ENCODE measurements around the gene BCAS4. TPM values are rescaled to one million over a fixed set of nuclear protein-coding genes. Genes with fewer than 3 reads are reported as not detected.
A peak's percentile ranks its signal among the peaks of the same experiment; 100 is the strongest.
"Not testable (repeated sequence)": the region's sequence is repeated elsewhere in the genome, so short reads cannot be mapped to it uniquely, and the experiment has no call there.

Gene BCAS4
- polyA plus RNA-seq, 5 donors = 7.0 to 8.5 (median 8.0) TPM

DNA sequence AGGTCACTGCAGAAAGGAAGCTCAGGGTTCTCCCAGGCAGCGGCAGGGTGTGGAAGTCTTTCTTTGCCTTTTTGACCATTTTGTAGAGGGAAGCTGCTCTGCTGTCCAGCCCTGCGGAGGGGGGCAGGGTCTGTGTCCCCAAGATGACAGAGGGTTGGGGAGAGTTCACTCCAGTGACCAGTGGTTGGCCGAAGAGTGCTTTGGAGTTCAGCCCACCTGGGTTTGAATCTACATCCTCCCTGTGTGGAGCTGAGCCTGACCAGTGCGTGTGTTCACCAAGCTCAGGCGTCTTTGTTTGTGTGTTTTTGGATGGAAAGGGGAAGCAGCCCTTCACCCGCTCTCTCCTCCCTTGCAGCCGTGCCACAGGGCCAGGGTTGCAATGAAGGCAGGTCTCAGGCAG lies 25.9 kb upstream of the BCAS4 start:
- DNase-seq = not testable (repeated sequence)

DNA sequence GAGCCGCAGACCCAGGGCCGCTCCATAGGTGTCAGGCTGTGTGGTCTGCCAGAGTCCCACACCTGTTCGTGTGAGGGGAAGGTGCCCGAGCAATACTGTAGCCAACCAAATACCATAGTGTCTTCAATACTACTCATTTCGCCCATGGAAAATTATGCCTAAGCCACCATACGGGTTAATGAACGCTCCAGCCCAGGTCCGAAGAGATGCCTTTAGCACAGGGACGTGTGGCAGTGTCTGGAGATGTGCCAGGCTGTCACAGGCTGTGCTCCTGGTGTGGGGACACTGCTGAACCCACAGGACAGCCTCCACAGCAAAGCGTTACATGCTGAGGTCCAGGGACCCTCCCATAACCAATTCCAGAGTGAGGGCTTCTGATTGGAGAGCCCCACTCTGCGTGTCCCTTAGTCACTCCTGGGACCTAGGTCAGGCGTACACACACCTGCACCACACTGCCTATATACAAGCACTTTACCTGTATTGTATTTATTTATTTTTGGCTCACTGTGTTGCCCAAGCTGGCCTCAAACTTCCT lies 25.2 kb upstream of the BCAS4 start:
- DNase-seq = not testable (repeated sequence)

DNA sequence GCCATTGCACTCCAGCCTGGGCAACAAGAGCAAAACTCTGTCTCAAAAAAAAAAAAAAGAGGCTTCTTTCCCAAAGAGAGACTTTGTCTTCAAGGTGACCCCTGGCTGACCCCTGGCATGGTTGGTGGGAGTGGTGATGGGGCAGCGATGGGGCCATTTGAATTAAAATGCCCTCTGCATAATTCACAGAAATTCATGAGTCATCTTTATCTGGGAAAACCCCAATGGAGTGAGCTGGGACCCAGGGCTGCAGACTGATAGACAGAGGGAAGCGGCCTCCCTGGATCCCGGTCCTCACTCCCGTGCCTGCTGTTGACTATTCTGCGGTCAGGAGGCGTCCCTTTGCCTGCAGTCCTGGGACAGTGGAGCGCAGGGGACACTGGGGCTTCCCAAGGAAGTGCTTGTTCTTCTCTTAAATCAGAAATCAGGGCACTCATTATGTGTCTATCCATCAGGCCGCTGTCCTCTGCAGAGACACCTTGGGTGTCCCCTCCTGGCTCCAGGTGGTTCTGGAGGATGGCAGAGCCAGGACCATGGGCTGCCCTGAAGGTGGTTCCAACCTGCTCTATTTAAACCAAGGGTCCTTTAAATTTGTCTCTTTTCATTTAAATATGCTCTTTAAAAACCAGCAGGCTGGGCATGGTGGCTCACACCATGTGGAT lies 23.3 kb upstream of the BCAS4 start:
- DNase-seq = not testable (repeated sequence)

DNA sequence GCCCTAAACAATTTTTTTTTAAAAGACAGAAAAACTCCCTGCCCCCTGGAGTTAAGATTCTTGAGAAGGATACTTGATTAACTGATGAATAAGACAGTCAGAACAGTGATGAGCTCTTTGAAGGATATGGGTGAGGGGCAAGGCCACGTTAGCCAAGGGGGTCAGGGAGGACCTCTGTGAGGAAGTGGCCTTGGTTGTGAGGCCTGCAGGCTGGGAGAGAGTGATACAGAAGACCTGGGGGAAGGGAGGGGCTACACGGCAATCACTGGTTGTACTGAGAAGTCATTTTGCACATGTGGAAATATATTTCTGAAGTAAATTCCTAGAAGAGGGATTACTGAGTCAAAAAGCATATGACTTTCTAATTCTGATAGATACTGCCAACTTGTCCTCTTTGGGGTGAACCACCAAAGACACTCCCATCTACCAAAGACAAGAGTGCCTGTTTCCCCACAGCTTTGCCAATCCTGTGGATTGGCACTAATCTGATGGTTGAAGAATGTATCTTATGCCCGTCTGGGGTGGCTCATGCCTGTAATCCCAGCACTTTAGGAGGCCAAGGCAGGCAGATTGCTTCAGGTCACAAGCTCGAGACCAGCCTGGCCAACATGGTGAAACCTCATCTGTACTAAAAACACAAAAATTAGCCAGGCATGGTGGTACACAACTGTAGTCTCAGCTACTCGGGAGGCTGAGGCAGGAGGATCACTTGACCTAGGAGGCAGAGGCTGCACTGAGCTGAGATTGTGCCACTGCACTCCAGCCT lies 22.3 kb upstream of the BCAS4 start:
- no peak for DNase-seq

DNA sequence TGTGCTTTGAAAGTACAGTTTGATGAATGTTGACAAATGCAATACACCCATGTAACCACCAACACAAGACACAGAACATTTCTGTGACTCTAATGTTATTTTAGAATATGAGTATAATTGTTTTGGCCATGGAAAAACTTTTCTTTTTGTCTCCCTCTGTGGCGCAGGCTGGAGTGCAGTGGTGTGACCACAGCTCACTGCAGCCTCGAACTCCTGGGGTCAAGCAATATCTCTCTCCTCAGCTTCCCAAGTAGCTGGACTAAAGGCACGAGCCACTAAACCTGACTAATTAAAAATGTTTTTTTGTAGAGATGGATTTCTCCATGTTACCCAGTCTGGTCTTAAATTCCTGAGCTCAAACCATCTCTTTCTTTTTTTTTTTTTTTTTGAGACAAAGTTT lies 20.3 kb upstream of the BCAS4 start:
- no peak for DNase-seq

DNA sequence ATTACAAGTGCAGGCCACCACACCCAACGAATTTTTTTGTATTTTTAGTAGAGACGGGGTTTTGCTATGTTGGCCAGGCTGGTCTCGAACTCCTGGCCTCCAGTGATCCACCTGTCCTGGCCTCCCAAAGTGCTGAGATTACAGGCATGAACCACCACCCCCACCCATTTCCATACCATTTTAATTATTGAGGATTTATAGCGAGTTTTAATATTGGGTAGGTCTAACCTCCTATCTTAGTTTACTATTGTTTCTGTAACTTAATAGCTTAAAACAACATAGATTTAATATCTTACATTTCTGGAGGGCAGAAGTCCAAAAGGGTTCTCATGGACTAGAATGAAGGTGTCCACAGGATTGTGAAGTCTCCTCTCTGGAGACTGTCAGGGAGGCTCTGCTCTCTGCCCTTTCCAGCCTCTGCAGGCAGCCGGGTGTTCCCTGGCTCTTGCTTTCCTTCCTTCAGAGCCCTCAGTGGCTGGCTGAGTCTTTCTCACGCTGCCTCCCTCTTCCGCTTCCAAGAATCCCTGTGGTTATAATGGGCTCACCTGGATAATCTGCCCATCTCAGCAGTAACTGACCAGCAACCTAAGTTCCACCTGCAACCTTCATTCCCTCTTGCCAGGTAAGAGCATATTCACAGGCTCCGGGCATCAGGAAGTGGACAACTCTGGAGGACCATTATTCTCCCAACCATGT lies 18.6 kb upstream of the BCAS4 start:
- no peak for DNase-seq

DNA sequence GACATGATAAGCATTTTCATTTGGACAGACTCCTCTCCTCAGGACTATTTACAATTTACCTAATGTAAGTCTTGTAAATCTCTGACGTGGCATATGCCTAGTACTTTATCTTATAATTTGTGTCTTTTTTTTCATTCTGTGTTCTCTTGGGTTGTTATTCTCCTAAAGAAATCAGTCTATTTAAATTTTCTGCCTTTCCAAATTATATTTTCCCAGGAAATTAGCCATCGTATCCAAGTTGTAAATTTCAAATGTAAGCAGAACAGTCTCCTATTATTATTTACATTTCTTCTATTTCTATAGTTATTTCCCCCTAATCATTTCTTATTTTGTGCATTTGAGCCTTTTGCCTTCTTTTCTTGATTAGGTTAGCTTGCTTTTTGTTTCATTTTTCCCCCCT lies 17.5 kb upstream of the BCAS4 start:
- no peak for DNase-seq

DNA sequence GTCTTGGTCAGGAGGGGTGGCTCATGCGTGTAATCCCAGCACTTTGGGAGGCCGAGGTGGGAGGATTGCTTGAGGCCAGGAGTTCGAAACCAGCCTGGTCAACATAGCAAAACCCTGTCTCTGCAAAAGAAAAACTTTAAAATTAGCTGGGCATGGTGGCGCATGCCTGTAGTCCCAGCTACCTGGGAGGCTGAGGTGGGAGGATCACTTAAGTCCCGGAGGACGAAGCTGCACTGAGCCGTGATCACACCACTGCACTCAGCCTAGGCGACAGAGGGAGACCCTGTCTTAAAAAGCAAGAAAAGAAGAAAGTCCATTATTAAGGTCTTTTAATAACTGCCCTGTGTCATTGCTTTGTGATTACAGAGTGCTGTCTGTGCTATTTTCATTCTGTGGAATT lies 15.9 kb upstream of the BCAS4 start:
- not testable (repeated sequence) for DNase-seq

DNA sequence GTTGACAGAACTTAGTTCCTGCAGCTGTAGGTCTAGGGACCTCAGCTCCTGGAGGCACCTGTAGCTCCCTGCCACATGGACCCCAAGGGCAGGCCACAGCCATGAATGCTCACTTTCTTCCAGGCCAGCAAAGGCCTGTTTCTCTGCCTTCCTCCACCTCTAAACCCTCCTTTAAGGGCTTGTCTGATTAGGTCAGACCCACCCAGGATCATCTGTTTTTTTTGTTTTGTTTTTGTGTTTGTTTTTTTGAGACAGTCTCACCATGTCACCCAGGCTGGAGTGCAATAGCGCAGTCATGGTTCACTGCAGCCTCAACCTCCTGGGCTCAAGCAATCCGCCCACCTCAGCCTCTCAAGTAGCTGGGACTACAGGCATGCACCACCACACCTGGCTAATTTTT lies 11.5 kb upstream of the BCAS4 start:
- DNase-seq = no peak

DNA sequence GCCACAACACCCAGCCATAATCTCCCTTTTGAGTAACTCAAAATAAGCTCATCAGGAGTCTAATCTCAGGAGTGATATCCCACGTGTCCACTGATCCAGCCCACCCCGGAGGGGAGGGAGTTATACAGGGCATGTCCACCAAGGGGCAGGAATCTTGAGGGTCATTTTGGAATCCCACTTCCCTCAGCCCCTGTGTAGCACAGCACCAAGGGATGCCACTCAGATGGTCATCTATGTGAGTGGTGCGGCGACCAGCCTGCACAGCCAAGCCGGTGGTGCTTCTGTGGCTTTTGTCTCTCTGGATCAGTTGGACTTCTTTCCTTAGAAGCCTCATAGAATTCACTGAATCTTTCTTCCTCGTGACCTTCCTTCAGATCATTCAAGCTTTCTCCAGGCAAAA lies 11.0 kb upstream of the BCAS4 start:
- no peak for DNase-seq

DNA sequence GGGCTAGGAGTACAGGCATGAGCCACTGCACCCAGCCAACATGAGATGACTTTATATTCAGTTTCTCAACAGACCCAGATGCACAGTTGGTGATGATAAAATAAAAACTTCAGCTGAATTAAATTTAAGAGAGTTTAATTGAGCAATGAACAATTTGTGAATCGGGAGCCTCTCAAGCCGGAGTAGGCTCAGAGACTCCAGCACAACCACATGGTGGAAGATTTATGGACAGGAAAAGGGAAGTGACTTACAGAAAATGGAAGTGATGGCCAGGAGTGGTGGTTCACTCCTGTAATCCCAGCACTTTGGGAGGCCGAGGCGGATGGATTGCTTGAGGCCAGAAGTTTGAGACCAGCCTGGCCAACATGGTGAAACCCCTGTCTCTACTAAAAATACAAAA lies 10.4 kb upstream of the BCAS4 start:
- no peak for DNase-seq

DNA sequence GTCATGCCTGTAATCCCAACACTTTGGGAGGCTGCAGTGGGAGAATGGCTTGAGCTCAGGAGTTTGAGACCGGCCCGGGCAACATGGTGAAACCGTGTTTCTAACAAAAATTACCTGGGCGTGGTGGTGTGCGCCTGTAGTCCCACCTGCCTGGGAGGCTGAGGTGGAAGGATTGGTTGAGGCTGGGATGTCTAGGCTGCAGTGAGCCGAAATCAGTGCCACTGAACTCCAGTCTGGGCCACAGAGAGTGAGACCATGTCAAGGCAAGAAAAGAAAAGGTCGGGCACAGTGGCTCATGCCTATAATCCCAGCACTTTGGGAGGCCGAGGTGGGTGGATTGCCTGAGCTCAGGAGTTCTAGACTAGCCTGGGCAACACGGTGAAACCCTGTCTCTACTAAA lies 8.2 kb upstream of the BCAS4 start:
- DNase-seq = no peak

DNA sequence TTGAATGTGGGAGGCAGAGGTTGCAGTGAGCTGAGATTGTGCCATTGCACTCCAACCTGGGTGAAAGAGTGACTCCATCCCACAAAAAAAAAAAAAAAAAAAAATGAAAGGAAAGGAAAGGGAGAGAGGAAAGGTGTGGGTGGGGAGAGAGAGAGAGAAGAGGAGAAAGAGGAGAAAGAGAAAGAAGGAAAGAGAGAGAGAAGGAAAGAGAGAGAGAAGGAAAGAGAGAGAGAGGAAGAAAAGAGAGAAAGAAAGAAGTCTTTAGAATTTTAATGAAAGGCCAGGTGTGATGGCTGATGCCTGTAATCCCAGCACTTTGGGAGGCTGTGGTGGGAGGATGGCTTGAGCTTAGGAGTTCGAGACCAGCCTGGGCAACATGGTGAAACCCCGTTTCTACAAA lies 7.7 kb upstream of the BCAS4 start:
- DNase-seq = no peak

DNA sequence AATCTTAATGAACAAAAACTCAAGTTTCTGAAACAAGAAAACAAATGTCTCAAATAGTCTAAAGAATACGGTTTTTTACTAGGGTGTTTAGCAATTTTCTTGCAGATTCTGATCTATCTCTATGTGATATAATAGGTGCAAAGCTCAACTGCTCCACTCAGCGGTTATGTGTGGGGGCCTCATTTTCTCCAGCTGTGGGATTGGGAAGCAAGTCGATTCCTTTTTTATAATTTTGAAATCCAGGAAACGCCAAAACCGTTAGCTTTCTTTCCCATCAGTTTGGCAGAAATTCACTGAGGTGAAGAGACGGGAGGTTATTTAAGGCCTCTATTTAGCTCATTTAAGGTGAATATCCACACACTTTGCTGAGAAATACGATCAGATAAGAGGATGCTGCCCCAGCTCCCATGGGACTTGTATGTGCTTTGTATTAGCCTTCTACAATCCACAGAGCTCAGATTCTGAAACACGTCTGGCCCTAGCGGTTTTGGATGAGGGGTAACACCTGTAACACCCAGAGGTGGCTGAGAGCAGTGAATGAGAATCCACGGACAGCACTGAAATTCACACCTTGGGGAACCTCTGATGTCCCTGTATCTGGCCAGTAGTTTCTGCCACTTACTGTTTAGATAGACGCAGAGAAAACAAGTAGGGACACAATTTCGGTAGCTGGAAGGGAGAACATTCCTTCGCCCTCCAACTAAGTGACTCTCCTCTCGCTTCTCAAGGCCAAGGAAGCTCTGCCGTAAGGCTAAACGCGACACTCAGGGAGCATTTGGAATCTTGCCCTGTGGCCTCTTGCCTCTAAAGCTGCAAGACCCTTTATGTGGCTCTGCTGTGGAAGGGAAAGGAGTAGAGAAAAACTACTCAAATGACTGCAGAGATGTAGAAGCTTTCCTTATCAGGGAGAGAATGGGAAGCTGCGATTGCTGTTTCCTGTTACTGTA lies 6.5 kb upstream of the BCAS4 start:
- DNase-seq = peak in 1 of 2 donors; percentile 60

DNA sequence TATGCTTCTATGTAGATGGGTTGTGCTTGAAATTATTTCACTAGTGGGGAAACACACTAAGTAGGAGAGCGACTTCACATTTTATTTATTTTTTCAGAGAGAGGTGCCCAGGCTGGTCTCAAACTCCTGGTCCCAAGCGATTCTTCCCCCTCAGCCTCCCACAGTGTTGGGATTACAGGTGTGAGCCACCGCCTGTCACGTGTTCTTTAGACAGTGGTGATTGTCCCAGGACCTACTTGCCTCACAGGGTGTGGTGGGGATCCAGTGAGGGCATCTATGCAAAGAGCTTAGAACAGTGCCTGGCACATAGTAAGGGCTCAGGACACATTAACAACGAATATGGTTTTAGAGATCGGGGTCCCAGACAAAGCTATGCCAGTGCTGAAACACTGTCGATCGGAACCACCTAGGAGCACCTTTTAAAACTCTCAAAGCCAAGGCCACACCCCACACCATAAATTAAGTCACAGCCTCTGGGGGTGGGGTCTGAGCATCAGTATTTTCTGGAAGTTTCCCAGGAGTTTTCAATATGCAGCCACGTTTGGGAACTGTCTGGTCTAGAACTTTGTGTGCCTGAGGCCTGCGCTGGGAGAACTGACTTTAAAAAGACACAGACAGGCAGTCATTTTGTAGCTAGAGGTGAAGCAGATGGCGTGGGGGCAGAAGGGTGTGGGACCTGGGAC lies 4.8 kb upstream of the BCAS4 start:
- DNase-seq = no peak

DNA sequence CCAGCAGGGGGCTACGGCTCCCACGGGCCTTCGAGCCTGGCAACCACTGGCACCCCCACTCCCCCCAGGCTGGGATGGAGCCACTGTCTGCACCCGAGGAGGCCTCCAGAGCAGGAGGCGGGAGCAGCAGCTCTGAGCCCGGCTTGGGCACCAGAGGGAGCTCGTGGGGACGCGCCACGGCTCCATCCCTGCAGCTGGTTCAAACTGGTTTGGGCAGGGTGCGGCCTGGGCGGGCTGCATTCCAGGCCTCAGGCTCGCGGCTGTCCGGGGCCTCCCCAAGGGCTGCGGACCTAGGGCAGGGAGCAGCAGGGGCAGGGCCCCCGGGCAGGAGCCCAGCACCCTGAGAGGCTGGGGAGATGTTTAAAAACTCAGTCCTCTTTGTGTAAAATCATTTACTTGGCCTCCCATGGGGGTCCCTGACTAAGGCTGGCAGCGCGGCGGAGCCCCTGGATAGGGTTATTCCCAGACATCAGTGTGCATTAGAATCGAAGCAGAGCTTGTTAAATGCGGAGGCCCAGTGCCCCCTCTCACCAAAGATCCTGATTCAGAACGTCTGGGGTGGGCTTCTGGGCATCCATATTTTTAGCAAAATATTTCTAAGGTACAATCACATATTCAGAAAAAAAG lies 4.1 kb upstream of the BCAS4 start:
- DNase-seq = peak; percentile 91 to 92

DNA sequence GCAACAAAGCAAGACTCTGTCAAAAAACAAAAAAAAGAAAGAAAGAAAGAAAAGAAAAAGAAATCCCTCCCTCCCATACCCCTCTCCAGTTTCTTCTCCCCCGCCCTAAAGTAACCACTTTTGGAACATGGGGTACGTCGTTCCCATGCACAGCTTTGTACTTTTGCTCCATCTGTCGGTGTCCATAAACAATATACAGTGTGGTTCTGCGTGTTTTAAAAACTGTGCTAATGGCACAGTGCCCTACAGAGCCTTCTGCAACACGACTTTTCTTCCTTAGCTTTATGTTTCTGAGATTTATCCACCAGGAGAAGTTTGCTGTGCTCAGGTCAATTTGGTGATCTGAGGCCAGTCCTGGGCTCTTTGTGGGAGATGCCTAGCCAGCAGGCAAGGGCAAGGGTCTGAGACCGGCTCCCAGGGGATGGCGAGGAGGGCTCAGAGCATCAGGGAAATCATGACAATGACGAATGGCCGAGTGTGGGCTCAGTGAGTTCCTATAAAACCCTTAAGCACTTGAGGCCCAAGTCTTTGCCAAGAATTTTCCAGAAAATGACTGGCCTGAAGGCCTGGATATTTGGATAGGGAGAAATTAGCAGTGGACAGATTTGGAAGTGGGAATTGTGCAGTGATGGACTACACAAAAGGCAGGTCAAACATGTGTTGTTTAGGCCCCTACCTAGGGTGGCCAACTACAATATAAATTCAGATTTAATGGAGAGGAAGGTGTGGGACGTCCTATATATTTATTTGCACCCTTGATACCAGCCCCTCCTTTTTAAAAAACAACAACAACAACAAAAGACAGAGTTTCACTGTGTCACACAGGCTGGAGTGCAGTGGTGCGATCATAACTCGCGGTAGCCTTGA lies 1.9 kb upstream of the BCAS4 start:
- no peak for DNase-seq

DNA sequence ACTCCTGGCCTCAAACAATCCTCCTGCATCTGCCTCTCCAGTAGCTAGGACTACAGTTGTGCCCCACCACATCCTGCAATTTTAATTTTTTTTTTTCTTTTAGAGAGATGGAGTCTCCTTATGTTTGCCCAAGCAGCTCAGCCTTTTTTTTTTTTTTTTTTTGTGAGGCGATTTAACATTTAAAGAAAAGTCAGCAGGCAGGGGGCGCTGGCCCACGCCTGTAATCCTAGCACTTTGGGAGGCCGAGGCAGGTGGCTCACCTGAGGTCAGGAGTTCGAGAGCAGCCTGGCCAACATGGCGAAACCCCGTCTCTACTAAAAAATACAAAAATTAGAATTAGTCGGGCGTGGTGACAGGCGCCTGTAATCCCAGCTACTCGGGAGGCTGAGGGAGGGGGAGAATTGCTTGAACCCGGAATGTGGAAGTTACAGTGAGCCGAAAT lies 1.3 kb upstream of the BCAS4 start:
- DNase-seq = not testable (repeated sequence)

DNA sequence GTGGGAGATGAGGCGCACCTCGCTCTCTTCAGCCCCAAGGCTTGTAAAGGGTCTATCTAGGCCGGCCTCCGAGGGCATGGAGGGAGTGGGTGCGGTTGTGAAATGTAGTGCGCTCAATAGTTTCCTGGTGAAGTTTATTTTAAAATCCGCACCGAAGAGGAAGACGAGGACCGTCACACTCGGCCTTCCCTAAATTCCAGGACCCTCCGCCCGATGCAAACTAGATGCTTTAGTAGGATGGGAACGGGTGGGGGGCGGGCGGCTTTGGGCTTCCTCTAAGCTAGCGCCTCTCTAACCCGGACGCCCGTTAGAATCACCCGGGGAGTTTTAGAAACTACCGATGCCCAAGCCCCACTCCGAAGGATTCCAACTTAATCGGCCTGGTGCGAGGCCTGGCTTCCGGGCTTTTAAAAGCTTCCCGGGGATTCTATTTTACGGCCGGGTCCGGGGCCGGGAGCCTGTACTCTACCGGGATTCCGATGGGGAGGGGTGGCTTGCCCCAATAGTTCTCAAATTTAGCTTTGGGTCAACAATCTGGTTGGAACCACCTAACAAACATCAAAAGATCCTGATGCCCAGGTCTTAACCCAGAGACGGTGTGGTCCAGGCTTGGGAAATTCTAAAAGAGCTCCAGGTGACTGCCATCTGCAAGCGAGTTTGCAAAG lies 548 bp upstream of the BCAS4 start:
- DNase-seq = no peak

Data from right lung (tissue), 5 donors.